Osteoblast (primary cell): ENCODE results near the gene SEMA3C. TPM values are rescaled to one million over a fixed set of nuclear protein-coding genes. Genes with fewer than 3 reads are reported as not detected.

Source experiments
- DNase-seq: peaks from one replicate; pipeline ENCODE4 v3.0.0; 2011; ENCODE audit warnings: low spot score, mixed read lengths; ENCODE audit not compliant: insufficient read length; ENCODE audit errors: missing footprints
- H2AFZ ChIP-seq: 2 replicates; pipeline ENCODE4 v1.6.0; 2011; ENCODE audit warnings: mild to moderate bottlenecking, low read length
- H3K27ac ChIP-seq: 2 replicates; pipeline ENCODE4 v1.5.1; 2011; ENCODE audit warnings: mild to moderate bottlenecking, low read depth, low read length, moderate library complexity
- H3K27me3 ChIP-seq: 2 replicates; pipeline ENCODE4 v1.6.0; 2012; ENCODE audit warnings: mild to moderate bottlenecking, control low read depth, inconsistent platforms, low read length, moderate library complexity; ENCODE audit not compliant: insufficient read depth
- H3K36me3 ChIP-seq: 2 replicates; pipeline ENCODE4 v1.5.1; 2011; ENCODE audit warnings: mild to moderate bottlenecking, low read length, control low read depth, moderate library complexity; ENCODE audit not compliant: insufficient read depth
- H3K4me1 ChIP-seq: 2 replicates; pipeline ENCODE4 v1.5.1; 2011; ENCODE audit warnings: mild to moderate bottlenecking, low read length, control low read depth, moderate library complexity; ENCODE audit not compliant: insufficient read depth
- H3K4me2 ChIP-seq: 2 replicates; pipeline ENCODE4 v1.6.0; 2011; ENCODE audit warnings: mild to moderate bottlenecking, low read length; ENCODE audit not compliant: insufficient read depth
- H3K4me3 ChIP-seq: fragments of 200-600 bp; sonication (generic); 3 replicates; pipeline ENCODE4 v1.5.1; 2012; ENCODE audit warnings: mild to moderate bottlenecking, low read length, inconsistent platforms; ENCODE audit not compliant: insufficient read depth
- H3K79me2 ChIP-seq: 2 replicates; pipeline ENCODE4 v1.6.0; 2012; ENCODE audit warnings: mild to moderate bottlenecking, low read length, control low read depth, inconsistent platforms; ENCODE audit not compliant: insufficient read depth
- H3K9me3 ChIP-seq: 2 replicates; pipeline ENCODE4 v1.5.1; 2011; ENCODE audit warnings: low read depth, low read length, control low read depth
- H4K20me1 ChIP-seq: 2 replicates; pipeline ENCODE4 v1.6.0; 2012; ENCODE audit warnings: mild to moderate bottlenecking, low read length, control low read depth; ENCODE audit not compliant: insufficient read depth
- CTCF ChIP-seq: IDR thresholded peaks from 2 replicates; pipeline ENCODE4 v1.5.1; 2011; ENCODE audit warnings: mild to moderate bottlenecking, low read depth, low read length, moderate library complexity; ENCODE audit errors: extremely low read depth
- total RNA-seq: library from RNA; depleted of rRNA; stranded (reverse); fragments of >200 nt; gene quantifications from 2 replicates; pipeline ENCODE4 v1.2.3, GENCODE V29; 2012

The SEMA3C gene
- total RNA-seq, 1 donor: 388 TPM

- Histone ChIP-seq H3K79me2 (peaks cover 73% of the 10 kb centered on the region), H3K4me1 (peaks cover 34% of the 10 kb centered on the region), H4K20me1 (peaks cover 4% of the 10 kb centered on the region), H3K4me2 (no peak overlapping the region), H3K27ac (no peak overlapping the region), H3K9me3 (no peaks in the 10 kb centered on the region), H2AFZ (no peak overlapping the region), H3K27me3 (no peaks in the 10 kb centered on the region), H3K4me3 (no peak overlapping the region), H3K36me3 (peaks cover 11% of the 10 kb centered on the region)
- no peak for DNase-seq
- no peak for TF ChIP-seq CTCF
Measured at GRCh38 chr7:80847895-80848294, 71.0 kb downstream of the SEMA3C start.

- Histone ChIP-seq H3K4me2 (peak overlapping the region; percentile 8), H3K9me3 (no peaks in the 10 kb centered on the region), H3K27me3 (no peaks in the 10 kb centered on the region), H3K4me3 (no peak overlapping the region), H2AFZ (no peak overlapping the region), H3K36me3 (peaks cover 11% of the 10 kb centered on the region), H3K27ac (no peak overlapping the region), H3K4me1 (peaks cover 35% of the 10 kb centered on the region), H4K20me1 (peaks cover 4% of the 10 kb centered on the region), H3K79me2 (peaks cover 80% of the 10 kb centered on the region)
- no peak for DNase-seq
- no peak for TF ChIP-seq CTCF
Measured at GRCh38 chr7:80847027-80847426, 71.8 kb downstream of the SEMA3C start.

- H3K27ac ChIP-seq: no peak overlapping the region
- H4K20me1 ChIP-seq: peaks cover 4% of the 10 kb centered on the region
- H3K4me3 ChIP-seq: no peak overlapping the region
- H3K9me3 ChIP-seq: no peaks in the 10 kb centered on the region
- no peak for DNase-seq
- H3K36me3 ChIP-seq: peaks cover 7% of the 10 kb centered on the region
- peaks cover 31% of the 10 kb centered on the region for H3K4me1 ChIP-seq
- TF ChIP-seq CTCF: no peak
- H3K27me3 ChIP-seq: no peaks in the 10 kb centered on the region
- no peak overlapping the region for H2AFZ ChIP-seq
- peaks cover 82% of the 10 kb centered on the region for H3K79me2 ChIP-seq
- no peak overlapping the region for H3K4me2 ChIP-seq
Measured at GRCh38 chr7:80844916-80845315, 73.9 kb downstream of the SEMA3C start.

GRCh38 chr7:80843018-80843677 is 75.7 kb downstream of the SEMA3C start:
- Histone ChIP-seq H3K4me1 (peaks cover 28% of the 10 kb centered on the region), H3K36me3 (peaks cover 7% of the 10 kb centered on the region), H3K4me2 (no peak overlapping the region), H3K27me3 (no peaks in the 10 kb centered on the region), H3K27ac (no peak overlapping the region), H2AFZ (no peak overlapping the region), H3K79me2 (peaks cover 85% of the 10 kb centered on the region), H3K9me3 (no peaks in the 10 kb centered on the region), H4K20me1 (peaks cover 4% of the 10 kb centered on the region), H3K4me3 (no peak overlapping the region)
- no peak for DNase-seq
- no peak for TF ChIP-seq CTCF
